GM13977 (cell line): ENCODE measurements around the gene NANOS1.

ENCODE experiments used
- DNase-seq: peaks from one replicate; pipeline ENCODE4 v3.0.0; 2012; ENCODE audit warnings: low spot score
- CTCF ChIP-seq: IDR thresholded peaks from 2 replicates; pipeline ENCODE4 v1.5.1; 2012; ENCODE audit warnings: mild to moderate bottlenecking, control low read depth; ENCODE audit not compliant: insufficient read depth; ENCODE audit errors: extremely low read depth, missing control alignments
- in situ Hi-C: fragments of 300-500 bp; cut with MboI; formaldehyde crosslinking; loops from one replicate; pipeline ENCODE4 v1.12.0; 2022; ENCODE audit warnings: low sequenced_read_pairs, low pct_unique_long_range_greater_than_20kb, mixed read lengths, inconsistent platforms; ENCODE audit not compliant: unreplicated experiment

The NANOS1 gene

GRCh38 chr10:119029613-119030420, at the start of gene NANOS1:
NANOS1 (plus strand) TSS chr10:119029714; CDS start chr10:119029802, 88 bp downstream.
- TF ChIP-seq CTCF, result no peak
- in situ Hi-C loops, result no loop called here
- peak; percentile 57 for DNase-seq

GRCh38 chr10:118980135-118980865, 49.2 kb upstream of the NANOS1 start:
- TF ChIP-seq CTCF, result no peak
- in situ Hi-C loops, result no loop called here
- DNase-seq, result no peak

GRCh38 chr10:118980870-118981269, 48.6 kb upstream of the NANOS1 start:
- in situ Hi-C loops, result no loop called here

GRCh38 chr10:118981946-118982345, 47.6 kb upstream of the NANOS1 start:
- no peak for TF ChIP-seq CTCF
- in situ Hi-C loops, result no loop called here
- DNase-seq, result no peak

More at GRCh38 chr10:118980870-118981269, 48.6 kb upstream of the NANOS1 start:
- TF ChIP-seq CTCF, result no peak
- DNase-seq, result no peak

- no peak for TF ChIP-seq CTCF
- DNase-seq, result no peak
- in situ Hi-C loops, result no loop called here
Measured at GRCh38 chr10:118982366-118982765, 47.1 kb upstream of the NANOS1 start.

GRCh38 chr10:118983263-118983662, 46.3 kb upstream of the NANOS1 start:
- no peak for TF ChIP-seq CTCF
- DNase-seq, result no peak
- in situ Hi-C loops, result no loop called here
